ENCODE data around the gene GIPC3.

GIPC3 gene

DNA sequence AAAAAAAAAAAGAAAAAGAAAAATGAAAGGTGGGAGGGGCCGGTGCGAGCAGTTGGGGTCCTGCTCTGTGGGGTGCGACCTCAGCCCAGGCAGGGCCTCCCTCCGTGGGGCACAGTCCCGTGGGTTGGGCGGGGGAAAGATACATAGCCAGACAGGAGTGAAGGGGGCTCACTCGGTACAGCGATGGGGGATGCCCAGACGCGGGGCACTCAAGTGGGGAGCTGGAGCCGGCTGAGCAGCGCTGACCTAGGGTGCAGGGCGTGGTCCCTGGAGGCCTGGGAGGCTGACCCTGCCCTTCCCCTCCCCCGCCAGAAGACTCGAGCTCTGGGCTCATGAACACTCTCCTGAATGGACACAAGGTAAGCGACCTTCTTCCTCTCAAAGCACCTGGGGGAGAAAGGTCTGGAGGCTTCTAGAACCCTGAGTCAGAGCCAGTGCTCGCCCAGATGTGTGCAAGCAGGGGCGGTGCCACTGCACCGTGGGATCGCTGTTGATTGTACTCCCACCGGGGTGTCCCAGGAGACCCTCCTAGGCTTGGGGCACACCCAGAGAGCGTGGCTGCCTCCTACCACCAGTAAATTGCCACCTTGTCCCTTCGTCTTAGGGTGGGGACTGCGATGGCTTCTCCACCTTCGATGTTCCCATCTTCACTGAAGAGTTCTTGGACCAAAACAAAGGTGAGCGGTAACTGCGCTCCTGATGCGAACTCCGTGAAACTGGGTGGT is 9.2 kb upstream of the GIPC3 start:
- TF ChIP-seq, protein P1, sequence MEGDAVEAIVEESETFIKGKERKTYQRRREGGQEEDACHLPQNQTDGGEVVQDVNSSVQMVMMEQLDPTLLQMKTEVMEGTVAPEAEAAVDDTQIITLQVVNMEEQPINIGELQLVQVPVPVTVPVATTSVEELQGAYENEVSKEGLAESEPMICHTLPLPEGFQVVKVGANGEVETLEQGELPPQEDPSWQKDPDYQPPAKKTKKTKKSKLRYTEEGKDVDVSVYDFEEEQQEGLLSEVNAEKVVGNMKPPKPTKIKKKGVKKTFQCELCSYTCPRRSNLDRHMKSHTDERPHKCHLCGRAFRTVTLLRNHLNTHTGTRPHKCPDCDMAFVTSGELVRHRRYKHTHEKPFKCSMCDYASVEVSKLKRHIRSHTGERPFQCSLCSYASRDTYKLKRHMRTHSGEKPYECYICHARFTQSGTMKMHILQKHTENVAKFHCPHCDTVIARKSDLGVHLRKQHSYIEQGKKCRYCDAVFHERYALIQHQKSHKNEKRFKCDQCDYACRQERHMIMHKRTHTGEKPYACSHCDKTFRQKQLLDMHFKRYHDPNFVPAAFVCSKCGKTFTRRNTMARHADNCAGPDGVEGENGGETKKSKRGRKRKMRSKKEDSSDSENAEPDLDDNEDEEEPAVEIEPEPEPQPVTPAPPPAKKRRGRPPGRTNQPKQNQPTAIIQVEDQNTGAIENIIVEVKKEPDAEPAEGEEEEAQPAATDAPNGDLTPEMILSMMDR (IDR thresholded peaks at IDR 0.05) = no peak

DNA sequence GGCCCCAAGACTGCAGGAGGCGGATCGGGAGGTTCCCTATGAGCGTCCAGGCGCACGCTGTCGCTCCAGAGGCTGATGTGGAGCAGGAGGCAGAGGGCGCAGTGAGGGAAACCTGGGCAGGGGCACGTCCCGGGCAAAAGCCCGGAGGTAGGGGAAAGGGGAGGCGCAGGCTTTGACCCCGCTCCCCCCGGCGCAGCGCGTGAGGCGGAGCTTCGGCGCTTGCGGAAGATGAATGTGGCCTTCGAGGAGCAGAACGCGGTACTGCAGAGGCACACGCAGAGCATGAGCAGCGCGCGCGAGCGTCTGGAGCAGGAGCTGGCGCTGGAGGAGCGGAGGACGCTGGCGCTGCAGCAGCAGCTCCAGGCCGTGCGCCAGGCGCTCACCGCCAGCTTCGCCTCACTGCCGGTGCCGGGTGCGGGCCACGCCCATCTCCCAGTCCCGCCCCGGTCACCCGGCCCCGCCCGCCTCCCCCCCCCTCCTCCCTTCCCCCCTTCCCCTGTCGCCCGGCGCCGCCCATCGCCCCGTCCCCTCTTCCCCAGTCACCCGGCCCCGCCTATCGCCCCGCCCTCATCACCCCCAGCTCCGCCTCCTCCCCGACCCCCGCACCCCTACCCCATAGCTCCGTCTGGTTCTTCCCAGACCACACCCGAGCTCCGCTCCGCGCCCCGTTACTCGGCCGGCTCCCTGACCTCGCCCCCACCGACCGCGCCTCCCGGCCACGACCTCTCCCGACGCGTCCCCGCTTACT is 8.4 kb upstream of the GIPC3 start:
- TF ChIP-seq, protein P1 (IDR thresholded peaks at IDR 0.05) = no peak

DNA sequence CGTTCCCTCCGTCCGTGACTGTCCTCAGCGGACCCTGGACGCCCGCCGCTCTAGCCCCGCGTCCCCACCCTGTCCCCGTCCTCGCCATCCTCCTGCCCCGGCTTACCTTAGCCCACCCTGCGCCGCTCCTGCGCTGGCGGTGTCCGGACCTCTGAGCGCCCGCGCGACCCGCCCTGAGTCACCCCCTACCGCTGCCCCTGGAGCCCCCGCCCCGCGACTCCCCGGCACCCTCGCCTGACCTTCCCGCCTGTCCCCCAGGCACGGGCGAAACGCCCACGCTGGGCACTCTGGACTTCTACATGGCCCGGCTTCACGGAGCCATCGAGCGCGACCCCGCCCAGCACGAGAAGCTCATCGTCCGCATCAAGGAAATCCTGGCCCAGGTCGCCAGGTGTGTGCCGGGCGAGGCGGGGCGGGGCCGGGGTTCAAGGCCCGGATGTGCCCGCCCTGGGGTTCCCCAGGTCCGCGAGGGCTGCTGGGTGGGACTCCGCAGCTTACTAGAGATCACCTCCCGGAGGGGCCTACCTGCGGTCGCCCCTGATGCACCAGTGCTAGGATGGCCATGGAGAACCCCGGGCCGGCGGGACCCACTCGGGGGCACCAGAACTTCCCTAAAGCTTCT is 7.4 kb upstream of the GIPC3 start:
- TF ChIP-seq, protein P1 (IDR thresholded peaks at IDR 0.05) = no peak

DNA sequence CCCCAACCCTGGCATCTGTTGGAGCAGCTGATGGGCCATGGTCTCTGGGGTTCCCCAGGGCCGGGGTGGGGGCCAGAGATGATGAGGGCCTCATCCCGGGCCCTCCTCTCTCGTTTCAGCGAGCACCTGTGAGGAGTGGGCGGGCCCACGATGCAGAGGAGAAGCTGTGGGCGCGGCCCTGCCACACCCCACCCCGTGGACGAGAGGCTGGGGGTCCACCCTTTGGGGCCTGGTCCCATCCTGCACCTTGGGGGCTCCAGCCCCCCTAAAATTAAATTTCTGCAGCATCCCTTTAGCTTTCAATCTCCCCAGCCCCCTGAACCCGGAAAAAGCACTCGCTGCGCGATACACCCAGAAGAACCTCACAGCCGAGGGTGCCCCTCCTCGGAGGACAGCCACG is 6.9 kb upstream of the GIPC3 start:
- TF ChIP-seq, protein P1 (IDR thresholded peaks at IDR 0.05) = no peak

DNA sequence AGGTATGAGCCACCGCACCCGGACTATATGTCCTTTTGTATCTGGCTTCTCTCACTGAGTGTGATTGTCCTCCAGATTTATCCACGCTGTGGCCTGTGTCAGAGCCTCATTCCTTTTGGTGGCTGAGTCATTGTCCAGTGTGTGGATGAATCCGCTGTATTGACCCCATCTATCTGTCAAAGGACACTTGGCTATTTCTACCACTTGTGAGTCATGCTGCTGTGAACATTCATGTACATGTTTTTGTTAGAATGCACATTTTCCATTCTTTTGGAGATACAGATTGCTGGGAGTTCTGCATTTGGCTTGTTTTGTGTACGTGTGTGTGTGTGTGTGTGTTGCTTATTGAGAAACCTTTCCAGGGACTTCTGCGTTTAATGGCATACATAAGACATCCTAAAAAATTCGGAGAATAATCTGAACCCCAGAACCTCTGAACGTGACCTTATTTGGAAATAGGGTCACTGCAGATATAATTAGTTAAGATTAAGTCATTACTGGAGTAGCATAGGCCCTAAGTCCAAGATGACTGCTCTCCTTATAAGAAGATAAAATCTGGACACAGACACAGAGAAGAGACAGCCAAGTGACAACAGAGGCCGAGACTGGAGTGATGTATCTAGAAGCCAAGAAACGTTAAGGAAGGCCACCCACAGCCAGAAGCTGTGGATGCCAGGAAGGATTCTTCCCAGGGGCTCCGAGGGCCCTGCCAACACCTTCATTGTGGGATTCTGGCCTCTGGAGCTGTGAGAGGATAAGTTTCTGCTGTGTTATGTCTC is 4.9 kb upstream of the GIPC3 start:
- TF ChIP-seq, protein P1 (IDR thresholded peaks at IDR 0.05) = no peak

DNA sequence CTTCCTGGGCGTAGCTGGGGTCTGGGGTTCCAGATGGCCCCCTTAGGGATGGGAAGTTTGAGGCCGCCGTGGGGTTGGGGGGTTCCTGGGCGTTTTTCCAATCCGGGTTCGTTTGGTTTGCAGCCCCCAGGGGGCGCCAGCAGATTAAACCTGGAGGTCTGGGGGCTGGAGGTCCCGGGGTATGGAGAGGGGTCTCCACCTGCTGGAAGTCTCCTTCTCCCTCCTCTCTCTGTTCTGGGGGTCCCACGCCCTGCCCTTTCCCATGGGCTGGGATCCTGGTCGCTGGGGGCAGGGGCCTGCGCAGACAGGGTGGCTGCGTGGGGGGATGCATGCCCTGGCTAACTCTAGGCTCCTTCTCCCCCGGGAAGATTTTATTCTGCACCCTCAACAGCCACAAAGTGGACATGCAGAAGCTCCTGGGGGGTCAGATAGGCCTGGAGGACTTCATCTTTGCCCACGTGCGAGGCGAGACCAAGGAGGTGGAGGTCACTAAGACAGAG is 899 bp downstream of the GIPC3 start:
- TF ChIP-seq, protein P1 (IDR thresholded peaks at IDR 0.05) = peak; percentile 51; the same call in 1 of the 2 replicates

Data from LNCAP (cell line).